HEK293 (cell line): ENCODE measurements around the gene LCE1F.

ENCODE experiments used
- CTCF ChIA-PET: fragments of 350-600 bp; formaldehyde crosslinking; extraction: SDS; loops from one replicate; lab custom pipeline; 2021; ENCODE audit warnings: antibody characterized with exemption; lab: Yijun Ruan, JAX
- POLR2A ChIA-PET: fragments of 300-600 bp; formaldehyde crosslinking; extraction: SDS; loops from one replicate; lab custom pipeline; 2020; ENCODE audit warnings: antibody characterized with exemption, inconsistent platforms; lab: Yijun Ruan, JAX
- H3K27ac ChIP-seq: fragments of 200-500 bp; sonication (Bioruptor generic); 2 replicates; pipeline ENCODE4 v1.5.1; 2014; ENCODE audit warnings: low read depth, low read length, control low read depth, inconsistent platforms; ENCODE audit errors: extremely low read depth
- H3K36me3 ChIP-seq, 2 experiments: fragments of 200-500 bp in 1 of 2; sonication (Bioruptor generic) in 1 of 2; 1 replicate in 1 of 2; 2 replicates in 1 of 2; pipeline ENCODE4 v1.5.1; 2014 to 2017; ENCODE audit warnings: inconsistent platforms in 2 of 2, low read length in 2 of 2; ENCODE audit not compliant: control insufficient read depth in 2 of 2, insufficient read depth in 1 of 2
- H3K4me1 ChIP-seq: fragments of 200-500 bp; sonication (Bioruptor generic); 2 replicates; pipeline ENCODE4 v1.5.1; 2014; ENCODE audit warnings: mild to moderate bottlenecking, low read length, inconsistent platforms; ENCODE audit not compliant: control insufficient read depth, insufficient read depth
- H3K4me3 ChIP-seq: 2 replicates; pipeline ENCODE4 v1.5.1; 2011; ENCODE audit warnings: low read depth, mild to moderate bottlenecking, control low read depth, low read length, moderate library complexity
- H3K9me3 ChIP-seq: fragments of 200-500 bp; sonication (Bioruptor generic); 2 replicates; pipeline ENCODE4 v1.5.1; 2014; ENCODE audit warnings: low read depth, low read length, inconsistent platforms; ENCODE audit not compliant: control insufficient read depth, insufficient read depth
- BCL11B ChIP-seq: fragments of 450-650 bp; formaldehyde crosslinking; IDR thresholded peaks from 2 replicates; pipeline ENCODE4 v1.5.1; 2016; ENCODE audit warnings: low read depth, missing biosample characterization, missing genetic modification characterization
- HOXC10 ChIP-seq: sonication (generic); formaldehyde crosslinking; IDR thresholded peaks from 2 replicates; pipeline ENCODE4 v1.8.1; 2023; ENCODE audit warnings: mild to moderate bottlenecking, missing genetic modification reagents
- REPIN1 ChIP-seq: fragments of 450-650 bp; formaldehyde crosslinking; IDR thresholded peaks from 2 replicates; pipeline ENCODE4 v1.5.1; 2017; ENCODE audit warnings: missing biosample characterization, missing genetic modification characterization, low read depth
- WT1 ChIP-seq: fragments of 450-650 bp; formaldehyde crosslinking; IDR thresholded peaks from 2 replicates; pipeline ENCODE4 v1.5.1; 2016; ENCODE audit warnings: missing biosample characterization, missing genetic modification characterization
- ZEB2 ChIP-seq: fragments of 450-650 bp; formaldehyde crosslinking; IDR thresholded peaks from 2 replicates; pipeline ENCODE4 v1.5.1; 2016; ENCODE audit warnings: missing biosample characterization, missing genetic modification characterization
- ZIC2 ChIP-seq: fragments of 450-650 bp; formaldehyde crosslinking; IDR thresholded peaks from 2 replicates; pipeline ENCODE4 v1.5.1; 2016; ENCODE audit warnings: missing biosample characterization, missing genetic modification characterization
- ZNF10 ChIP-seq: fragments of 450-650 bp; formaldehyde crosslinking; IDR thresholded peaks from 2 replicates; pipeline ENCODE4 v1.5.1; 2017; ENCODE audit warnings: missing biosample characterization, missing genetic modification characterization
- ZNF133 ChIP-seq: fragments of 450-650 bp; formaldehyde crosslinking; IDR thresholded peaks from 2 replicates; pipeline ENCODE4 v1.5.1; 2016; ENCODE audit warnings: missing biosample characterization, missing genetic modification characterization
- ZNF140 ChIP-seq: fragments of 450-650 bp; formaldehyde crosslinking; IDR thresholded peaks from 2 replicates; pipeline ENCODE4 v1.5.1; 2016; ENCODE audit warnings: missing biosample characterization, missing genetic modification characterization
- ZNF157 ChIP-seq: fragments of 450-650 bp; formaldehyde crosslinking; IDR thresholded peaks from 2 replicates; pipeline ENCODE4 v1.5.1; 2016; ENCODE audit warnings: missing biosample characterization, missing genetic modification characterization
- ZNF174 ChIP-seq: fragments of 450-650 bp; formaldehyde crosslinking; IDR thresholded peaks from 2 replicates; pipeline ENCODE4 v1.5.0; 2017; ENCODE audit warnings: missing biosample characterization, mild to moderate bottlenecking, missing genetic modification characterization
- ZNF239 ChIP-seq: fragments of 450-650 bp; formaldehyde crosslinking; IDR thresholded peaks from 2 replicates; pipeline ENCODE4 v1.5.1; 2016; ENCODE audit warnings: missing biosample characterization, missing genetic modification characterization
- ZNF354C ChIP-seq: fragments of 450-650 bp; formaldehyde crosslinking; IDR thresholded peaks from 2 replicates; pipeline ENCODE4 v1.5.1; 2016; ENCODE audit warnings: missing biosample characterization, missing genetic modification characterization, low read depth, borderline replicate concordance
- ZNF416 ChIP-seq: fragments of 450-650 bp; formaldehyde crosslinking; IDR thresholded peaks from 2 replicates; pipeline ENCODE4 v1.5.1; 2016; ENCODE audit warnings: missing biosample characterization, missing genetic modification characterization
- ZNF426 ChIP-seq: fragments of 450-650 bp; formaldehyde crosslinking; IDR thresholded peaks from 2 replicates; pipeline ENCODE4 v1.5.1; 2017; ENCODE audit warnings: missing biosample characterization, missing genetic modification characterization, mild to moderate bottlenecking, inconsistent platforms, moderate library complexity
- ZNF549 ChIP-seq: fragments of 450-650 bp; IDR thresholded peaks from 2 replicates; pipeline ENCODE4 v1.5.1; 2018; ENCODE audit warnings: missing biosample characterization, missing genetic modification characterization, mild to moderate bottlenecking, inconsistent platforms, moderate library complexity
- ZNF561 ChIP-seq: fragments of 450-650 bp; IDR thresholded peaks from 2 replicates; pipeline ENCODE4 v1.5.1; 2018; ENCODE audit warnings: missing biosample characterization, missing genetic modification characterization, borderline replicate concordance
- ZNF768 ChIP-seq: fragments of 450-650 bp; formaldehyde crosslinking; IDR thresholded peaks from 2 replicates; pipeline ENCODE4 v1.5.1; 2018; ENCODE audit warnings: missing biosample characterization, mild to moderate bottlenecking, missing genetic modification characterization
- ZXDB ChIP-seq: fragments of 450-650 bp; formaldehyde crosslinking; IDR thresholded peaks from 2 replicates; pipeline ENCODE4 v1.5.1; 2016; ENCODE audit warnings: missing biosample characterization, missing genetic modification characterization
- TF ChIP-seq, protein P1 (sequence below): fragments of 450-650 bp; formaldehyde crosslinking; optimal IDR thresholded peaks from 2 replicates; pipeline ENCODE3; 2016; ENCODE audit warnings: missing biosample characterization, mild to moderate bottlenecking, missing genetic modification characterization
- TF ChIP-seq, protein P2 (sequence below): fragments of 450-650 bp; formaldehyde crosslinking; IDR thresholded peaks from 2 replicates; pipeline ENCODE4 v1.5.1; 2016; ENCODE audit warnings: missing biosample characterization, missing genetic modification characterization
- TF ChIP-seq, protein P3 (sequence below): fragments of 450-650 bp; formaldehyde crosslinking; IDR thresholded peaks from 2 replicates; pipeline ENCODE4 v1.5.1; 2016; ENCODE audit warnings: missing biosample characterization, missing genetic modification characterization

The LCE1F gene

DNA sequence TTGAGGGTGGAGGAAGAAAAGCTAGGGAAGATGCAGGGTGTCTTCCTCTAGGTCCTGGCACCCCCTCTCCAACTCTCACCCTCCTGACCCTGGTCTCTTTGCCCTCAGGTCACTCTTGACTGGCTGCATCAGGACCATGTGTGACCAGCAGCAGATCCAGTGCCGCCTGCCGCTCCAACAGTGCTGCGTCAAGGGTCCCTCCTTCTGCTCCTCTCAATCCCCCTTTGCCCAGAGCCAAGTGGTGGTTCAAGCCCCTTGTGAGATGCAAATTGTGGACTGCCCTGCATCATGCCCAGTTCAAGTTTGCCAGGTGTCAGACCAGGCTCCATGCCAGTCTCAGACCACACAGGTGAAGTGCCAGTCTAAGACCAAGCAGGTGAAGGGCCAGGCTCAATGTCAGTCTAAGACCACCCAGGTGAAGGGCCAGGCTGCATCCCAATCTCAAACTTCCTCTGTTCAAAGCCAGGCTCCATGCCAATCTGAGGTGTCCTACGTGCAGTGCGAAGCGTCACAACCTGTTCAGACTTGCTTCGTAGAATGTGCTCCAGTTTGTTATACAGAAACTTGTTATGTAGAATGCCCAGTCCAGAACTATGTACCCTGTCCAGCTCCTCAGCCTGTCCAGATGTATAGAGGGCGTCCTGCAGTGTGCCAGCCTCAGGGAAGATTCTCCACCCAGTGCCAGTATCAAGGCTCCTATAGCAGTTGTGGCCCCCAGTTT is 15.3 kb upstream of the LCE1F start:
- CTCF ChIA-PET, result interaction anchor here (0.6 to 1.0 kb wide), 2 partner anchors 106 to 425 kb away, joined by 3 to 4 read pairs; no protein-coding TSS in a partner anchor
- H3K4me1 ChIP-seq, result no peaks in the 10 kb centered on the region
- no peaks in the 10 kb centered on the region for H3K9me3 ChIP-seq
- POLR2A ChIA-PET, result no interaction called here
- no peaks in the 10 kb centered on the region for H3K36me3 ChIP-seq
- no peak for TF ChIP-seq ZNF174
- TF ChIP-seq ZNF157 (tag by site-specific recombination), result no peak
- no peak for TF ChIP-seq ZNF416
- TF ChIP-seq REPIN1 (tag by site-specific recombination), result no peak
- no peak for TF ChIP-seq ZNF239 (tag by site-specific recombination)
- TF ChIP-seq ZIC2, result no peak
- TF ChIP-seq ZNF561 (tag by site-specific recombination), result no peak
- TF ChIP-seq, protein P1, sequence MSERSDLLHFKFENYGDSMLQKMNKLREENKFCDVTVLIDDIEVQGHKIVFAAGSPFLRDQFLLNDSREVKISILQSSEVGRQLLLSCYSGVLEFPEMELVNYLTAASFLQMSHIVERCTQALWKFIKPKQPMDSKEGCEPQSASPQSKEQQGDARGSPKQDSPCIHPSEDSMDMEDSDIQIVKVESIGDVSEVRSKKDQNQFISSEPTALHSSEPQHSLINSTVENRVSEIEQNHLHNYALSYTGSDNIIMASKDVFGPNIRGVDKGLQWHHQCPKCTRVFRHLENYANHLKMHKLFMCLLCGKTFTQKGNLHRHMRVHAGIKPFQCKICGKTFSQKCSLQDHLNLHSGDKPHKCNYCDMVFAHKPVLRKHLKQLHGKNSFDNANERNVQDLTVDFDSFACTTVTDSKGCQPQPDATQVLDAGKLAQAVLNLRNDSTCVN (tag by site-specific recombination), result no peak
- TF ChIP-seq ZNF140 (tag by site-specific recombination), result no peak
- no peak for TF ChIP-seq ZNF549 (tag by site-specific recombination)
- TF ChIP-seq WT1 (tag by site-specific recombination), result no peak
- TF ChIP-seq ZXDB, result no peak
- TF ChIP-seq ZNF426, result no peak
- TF ChIP-seq, protein P2, sequence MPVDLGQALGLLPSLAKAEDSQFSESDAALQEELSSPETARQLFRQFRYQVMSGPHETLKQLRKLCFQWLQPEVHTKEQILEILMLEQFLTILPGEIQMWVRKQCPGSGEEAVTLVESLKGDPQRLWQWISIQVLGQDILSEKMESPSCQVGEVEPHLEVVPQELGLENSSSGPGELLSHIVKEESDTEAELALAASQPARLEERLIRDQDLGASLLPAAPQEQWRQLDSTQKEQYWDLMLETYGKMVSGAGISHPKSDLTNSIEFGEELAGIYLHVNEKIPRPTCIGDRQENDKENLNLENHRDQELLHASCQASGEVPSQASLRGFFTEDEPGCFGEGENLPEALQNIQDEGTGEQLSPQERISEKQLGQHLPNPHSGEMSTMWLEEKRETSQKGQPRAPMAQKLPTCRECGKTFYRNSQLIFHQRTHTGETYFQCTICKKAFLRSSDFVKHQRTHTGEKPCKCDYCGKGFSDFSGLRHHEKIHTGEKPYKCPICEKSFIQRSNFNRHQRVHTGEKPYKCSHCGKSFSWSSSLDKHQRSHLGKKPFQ (tag by site-specific recombination), result no peak
- TF ChIP-seq, protein P3, sequence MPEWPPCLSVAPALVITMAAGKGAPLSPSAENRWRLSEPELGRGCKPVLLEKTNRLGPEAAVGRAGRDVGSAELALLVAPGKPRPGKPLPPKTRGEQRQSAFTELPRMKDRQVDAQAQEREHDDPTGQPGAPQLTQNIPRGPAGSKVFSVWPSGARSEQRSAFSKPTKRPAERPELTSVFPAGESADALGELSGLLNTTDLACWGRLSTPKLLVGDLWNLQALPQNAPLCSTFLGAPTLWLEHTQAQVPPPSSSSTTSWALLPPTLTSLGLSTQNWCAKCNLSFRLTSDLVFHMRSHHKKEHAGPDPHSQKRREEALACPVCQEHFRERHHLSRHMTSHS (tag by site-specific recombination), result no peak
- no peak overlapping the region for H3K27ac ChIP-seq
- no peak overlapping the region for H3K4me3 ChIP-seq

DNA sequence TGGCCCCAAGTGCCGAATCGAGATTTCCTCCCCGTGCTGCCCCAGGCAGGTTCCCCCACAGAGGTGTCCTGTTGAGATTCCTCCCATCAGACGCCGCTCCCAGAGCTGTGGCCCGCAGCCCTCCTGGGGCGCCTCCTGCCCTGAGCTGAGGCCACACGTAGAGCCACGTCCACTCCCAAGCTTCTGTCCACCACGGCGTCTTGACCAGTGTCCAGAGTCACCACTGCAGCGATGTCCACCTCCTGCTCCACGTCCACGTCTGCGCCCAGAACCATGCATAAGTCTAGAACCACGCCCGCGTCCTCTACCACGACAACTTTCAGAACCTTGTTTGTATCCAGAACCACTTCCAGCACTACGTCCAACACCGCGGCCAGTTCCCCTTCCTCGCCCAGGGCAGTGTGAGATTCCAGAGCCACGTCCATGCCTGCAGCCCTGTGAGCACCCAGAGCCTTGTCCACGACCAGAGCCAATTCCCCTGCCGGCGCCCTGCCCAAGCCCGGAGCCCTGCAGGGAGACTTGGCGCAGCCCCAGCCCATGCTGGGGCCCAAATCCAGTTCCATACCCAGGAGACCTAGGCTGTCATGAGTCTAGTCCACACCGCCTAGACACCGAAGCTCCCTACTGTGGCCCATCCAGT is 14.3 kb upstream of the LCE1F start:
- H3K4me3 ChIP-seq, result no peak overlapping the region
- H3K4me1 ChIP-seq, result no peaks in the 10 kb centered on the region
- CTCF ChIA-PET, result interaction anchor here (1.0 kb wide), 1 partner anchor 107 kb away, joined by 4 read pairs; no protein-coding TSS in a partner anchor
- TF ChIP-seq ZNF354C (tag by site-specific recombination), result no peak
- no peak for TF ChIP-seq ZNF140 (tag by site-specific recombination)
- no peak for TF ChIP-seq HOXC10
- TF ChIP-seq ZNF10, result no peak
- no peak for TF ChIP-seq ZNF416
- TF ChIP-seq ZEB2 (tag by site-specific recombination), result no peak
- no peak for TF ChIP-seq ZIC2
- no peak for TF ChIP-seq BCL11B (tag by site-specific recombination)
- TF ChIP-seq ZNF768 (tag by site-specific recombination), result no peak
- no peak for TF ChIP-seq ZNF133 (tag by site-specific recombination)
- TF ChIP-seq, all 188 proteins: peak for 0
- Histone ChIP-seq H3K9me3 (no peaks in the 10 kb centered on the region), H3K36me3 (no peaks in the 10 kb centered on the region), H3K27ac (no peak overlapping the region)
- POLR2A ChIA-PET, result no interaction called here
